ENCODE measurements around the gene KAZN. TPM values are rescaled to one million over a fixed set of nuclear protein-coding genes. Genes with fewer than 3 reads are reported as not detected.

KAZN gene
- total and polyA plus RNA-seq, 11 donors: 0.65 to 6.5 (median 2.3) TPM

DNA sequence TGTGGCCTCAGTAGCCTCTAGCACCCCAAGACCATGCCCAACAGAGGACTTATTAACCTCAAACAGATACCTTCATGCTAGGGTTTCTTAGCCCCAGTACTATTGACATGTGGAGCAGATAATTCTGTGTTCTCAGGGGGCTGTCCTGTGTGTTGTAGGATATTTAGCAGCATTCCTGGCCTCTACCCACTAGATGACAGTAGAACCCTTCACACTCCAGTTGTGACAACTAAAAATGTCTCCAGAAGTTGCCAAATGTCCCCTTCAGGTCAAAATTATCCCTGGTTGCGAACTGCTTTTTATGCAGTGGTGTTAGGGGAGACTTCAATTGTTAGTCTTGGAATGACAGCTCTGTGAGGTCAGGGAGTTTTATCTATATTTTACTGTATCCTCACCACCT is 8.1 kb downstream of the KAZN start:
- Histone ChIP-seq H3K27me3 (peaks cover 0 to 47% (median 21%) of the 10 kb centered on the region in 9 donors), H3K27ac (no peak overlapping the region), H3K4me3 (no peak overlapping the region), H3K36me3 (no peaks in the 10 kb centered on the region), H3K4me1 (peaks cover 0 to 9% (median 0%) of the 10 kb centered on the region in 12 donors), H3K9me3 (no peaks in the 10 kb centered on the region)
- no peak for TF ChIP-seq POLR2A (IDR thresholded peaks at IDR 0.05)
- TF ChIP-seq, protein P1, sequence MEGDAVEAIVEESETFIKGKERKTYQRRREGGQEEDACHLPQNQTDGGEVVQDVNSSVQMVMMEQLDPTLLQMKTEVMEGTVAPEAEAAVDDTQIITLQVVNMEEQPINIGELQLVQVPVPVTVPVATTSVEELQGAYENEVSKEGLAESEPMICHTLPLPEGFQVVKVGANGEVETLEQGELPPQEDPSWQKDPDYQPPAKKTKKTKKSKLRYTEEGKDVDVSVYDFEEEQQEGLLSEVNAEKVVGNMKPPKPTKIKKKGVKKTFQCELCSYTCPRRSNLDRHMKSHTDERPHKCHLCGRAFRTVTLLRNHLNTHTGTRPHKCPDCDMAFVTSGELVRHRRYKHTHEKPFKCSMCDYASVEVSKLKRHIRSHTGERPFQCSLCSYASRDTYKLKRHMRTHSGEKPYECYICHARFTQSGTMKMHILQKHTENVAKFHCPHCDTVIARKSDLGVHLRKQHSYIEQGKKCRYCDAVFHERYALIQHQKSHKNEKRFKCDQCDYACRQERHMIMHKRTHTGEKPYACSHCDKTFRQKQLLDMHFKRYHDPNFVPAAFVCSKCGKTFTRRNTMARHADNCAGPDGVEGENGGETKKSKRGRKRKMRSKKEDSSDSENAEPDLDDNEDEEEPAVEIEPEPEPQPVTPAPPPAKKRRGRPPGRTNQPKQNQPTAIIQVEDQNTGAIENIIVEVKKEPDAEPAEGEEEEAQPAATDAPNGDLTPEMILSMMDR (IDR thresholded peaks at IDR 0.05): no peak
- DNase-seq (no peak), ATAC-seq (no peak)
- intact Hi-C loops (cut with DNase I): no loop called here
- WGBS, 4 donors: 0 to 37% (median 1%) methylated on average over 1 of the region's 1 CpG

DNA sequence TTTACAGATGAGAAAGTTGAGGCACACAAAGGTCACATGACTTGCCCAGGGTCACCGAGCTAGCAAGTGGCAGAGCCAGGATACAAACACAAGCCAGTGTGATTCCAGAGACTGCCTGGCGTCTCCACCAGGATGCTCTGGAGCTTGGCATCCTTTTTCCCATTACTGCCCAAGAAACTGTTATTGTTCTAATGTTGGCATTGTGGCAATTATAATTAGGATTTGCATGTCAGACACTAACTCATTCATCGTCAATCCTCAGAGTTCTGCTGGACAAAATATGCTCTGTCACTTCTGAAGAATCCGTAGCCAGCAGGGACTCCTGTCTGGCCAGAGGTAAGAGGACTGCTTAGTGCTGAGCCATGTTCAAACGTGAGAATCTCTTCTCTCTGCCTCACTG is 8.8 kb downstream of the KAZN start:
- Histone ChIP-seq H3K27me3 (peaks cover 0 to 40% (median 17%) of the 10 kb centered on the region in 9 donors), H3K9me3 (no peaks in the 10 kb centered on the region), H3K4me1 (peaks cover 0 to 4% (median 0%) of the 10 kb centered on the region in 12 donors), H3K27ac (no peak overlapping the region), H3K36me3 (no peaks in the 10 kb centered on the region), H3K4me3 (no peak overlapping the region)
- 68 to 81% (median 74%) methylated on average over 5 of the region's 5 CpGs for whole genome bisulfite sequencing, 4 donors
- intact Hi-C loops (cut with DNase I): no loop called here
- TF ChIP-seq, protein P1 (IDR thresholded peaks at IDR 0.05): no peak
- no peak for TF ChIP-seq POLR2A (IDR thresholded peaks at IDR 0.05)
- ATAC-seq: no peak
- no peak for DNase-seq

DNA sequence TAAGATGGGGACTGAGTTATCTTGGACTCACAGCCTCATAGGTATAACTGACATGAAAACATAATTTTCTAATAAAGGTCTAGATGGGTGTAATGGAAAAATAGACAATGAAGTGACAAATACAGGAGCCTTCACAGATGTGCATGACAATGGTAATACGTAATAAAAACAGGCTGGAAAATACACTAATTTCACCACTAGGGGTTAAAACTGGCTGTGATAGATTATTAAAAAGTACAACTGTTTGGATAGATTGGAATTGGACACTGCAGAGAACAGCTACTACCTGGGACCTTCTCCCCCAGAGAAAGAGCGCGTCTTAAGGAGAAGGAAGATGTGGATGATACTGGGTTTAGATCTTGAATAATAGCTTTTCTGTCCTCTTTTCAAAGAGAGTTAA is 9.8 kb downstream of the KAZN start:
- intact Hi-C loops (cut with DNase I): no loop called here
- Histone ChIP-seq H3K9me3 (no peaks in the 10 kb centered on the region), H3K4me3 (no peak overlapping the region), H3K36me3 (no peaks in the 10 kb centered on the region), H3K27me3 (peaks cover 0 to 30% (median 10%) of the 10 kb centered on the region in 9 donors), H3K4me1 (no peaks in the 10 kb centered on the region), H3K27ac (no peak overlapping the region)
- no peak for TF ChIP-seq POLR2A (IDR thresholded peaks at IDR 0.05)
- TF ChIP-seq, protein P1 (IDR thresholded peaks at IDR 0.05): peak in 3 of 12 donors; percentile 7 to 36 (median 29)
- ATAC-seq (no peak), DNase-seq (no peak)
- WGBS, 4 donors: 89 to 93% (median 92%) methylated on average over 3 of the region's 3 CpGs

DNA sequence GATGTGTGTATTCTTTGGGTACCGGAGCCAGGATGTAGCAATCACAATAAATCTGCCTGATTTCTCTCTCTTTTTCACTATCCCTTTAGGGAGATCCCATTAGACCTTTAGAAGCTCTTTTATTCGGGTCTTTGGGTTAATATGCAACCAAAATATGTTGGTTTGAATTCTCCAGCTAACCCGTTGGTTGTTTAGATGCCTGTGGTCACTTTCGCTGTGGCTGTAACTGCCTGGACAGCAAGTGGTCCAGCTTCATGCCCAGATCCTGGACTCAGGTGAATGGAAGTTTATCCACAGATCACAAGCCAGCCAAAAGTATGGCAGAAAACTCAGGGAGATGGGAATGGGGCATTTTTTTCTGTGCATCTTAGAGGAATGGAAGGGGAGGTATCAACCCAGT is 12.3 kb downstream of the KAZN start:
- DNase-seq (no peak), ATAC-seq (no peak)
- Histone ChIP-seq H3K9me3 (no peaks in the 10 kb centered on the region), H3K4me1 (no peaks in the 10 kb centered on the region), H3K36me3 (no peaks in the 10 kb centered on the region), H3K27ac (no peak overlapping the region), H3K4me3 (no peak overlapping the region), H3K27me3 (peaks cover 0 to 9% (median 3%) of the 10 kb centered on the region in 9 donors)
- WGBS, 4 donors: 81 to 90% (median 90%) methylated on average over 4 of the region's 4 CpGs
- intact Hi-C loops (cut with DNase I): no loop called here
- TF ChIP-seq POLR2A (IDR thresholded peaks at IDR 0.05): no peak
- TF ChIP-seq, protein P1 (IDR thresholded peaks at IDR 0.05): no peak
